Stimulated activated CD4-positive, alpha-beta T cell treated with anti-CD3 and anti-CD28 coated beads, TNF-alpha, amount 100 ng/mL, for 48 hours (primary cell): ENCODE data around the gene BCCIP.

ENCODE experiments used
- DNase-seq, 3 donors: peaks; one replicate each; pipeline ENCODE4 v3.0.0-alpha.2; 2020; ENCODE audit warnings: low read depth in 3 of 3

BCCIP gene

GRCh38 chr10:125844751-125845221 lies 21.4 kb downstream of the BCCIP start:
- no peak for DNase-seq

GRCh38 chr10:125845617-125846016 lies 22.3 kb downstream of the BCCIP start:
- DNase-seq, result no peak

GRCh38 chr10:125846894-125847293 lies 23.5 kb downstream of the BCCIP start:
- DNase-seq, result no peak

GRCh38 chr10:125848371-125848770 lies 25.0 kb downstream of the BCCIP start:
- DNase-seq, result no peak

- DNase-seq, result no peak
Measured at GRCh38 chr10:125848857-125849256, 25.5 kb downstream of the BCCIP start.

- no peak for DNase-seq
Measured at GRCh38 chr10:125849448-125849847, 26.1 kb downstream of the BCCIP start.

GRCh38 chr10:125850766-125851731 lies 27.7 kb downstream of the BCCIP start:
- DNase-seq, result no peak

GRCh38 chr10:125852487-125852886 lies 29.1 kb downstream of the BCCIP start:
- DNase-seq, result no peak

GRCh38 chr10:125857185-125857760 lies 33.9 kb downstream of the BCCIP start:
- no peak for DNase-seq

- DNase-seq, result no peak
Measured at GRCh38 chr10:125859128-125859817, 35.9 kb downstream of the BCCIP start.

- no peak for DNase-seq
Measured at GRCh38 chr10:125865120-125865519, 41.8 kb downstream of the BCCIP start.

GRCh38 chr10:125866421-125867029 lies 43.2 kb downstream of the BCCIP start:
- no peak for DNase-seq

- no peak for DNase-seq
Measured at GRCh38 chr10:125868372-125868975, 45.1 kb downstream of the BCCIP start.

- no peak for DNase-seq
Measured at GRCh38 chr10:125871338-125871737, 48.0 kb downstream of the BCCIP start.

GRCh38 chr10:125878957-125879835 lies 55.9 kb downstream of the BCCIP start:
- no peak for DNase-seq

GRCh38 chr10:125880719-125881118 lies 57.4 kb downstream of the BCCIP start:
- DNase-seq, result no peak

- DNase-seq, result no peak
Measured at GRCh38 chr10:125881192-125881591, 57.8 kb downstream of the BCCIP start, which contains the start of gene DHX32. TSS of gene DHX32 (minus strand) at chr10:125881292. CDS start at chr10:125880824, 468 bp downstream.

GRCh38 chr10:125882596-125882995 lies 59.2 kb downstream of the BCCIP start:
- no peak for DNase-seq

GRCh38 chr10:125883211-125883610 lies 59.9 kb downstream of the BCCIP start:
- DNase-seq, result no peak
